ENCODE results near the gene FAT3.

DNA sequence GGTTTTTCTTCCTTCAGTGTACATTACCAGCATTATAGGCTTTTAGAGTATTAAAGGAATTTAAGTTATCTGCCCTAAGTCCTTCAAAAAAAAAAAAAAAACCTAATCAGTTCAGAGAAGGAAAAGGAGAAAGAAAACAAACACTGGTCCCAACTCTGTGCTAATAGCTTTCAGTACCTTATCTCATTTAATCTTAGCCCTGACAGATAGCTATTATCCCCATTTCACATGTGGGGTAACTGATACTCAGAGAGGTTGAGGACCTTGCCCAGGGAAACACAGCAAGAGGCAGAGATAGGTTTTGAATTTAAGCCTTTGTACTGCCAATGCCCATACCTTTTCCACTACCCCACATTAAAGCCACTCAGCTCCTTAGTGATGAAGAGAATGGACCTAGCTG lies 43.4 kb downstream of the FAT3 start:
- TF ChIP-seq, protein P1, sequence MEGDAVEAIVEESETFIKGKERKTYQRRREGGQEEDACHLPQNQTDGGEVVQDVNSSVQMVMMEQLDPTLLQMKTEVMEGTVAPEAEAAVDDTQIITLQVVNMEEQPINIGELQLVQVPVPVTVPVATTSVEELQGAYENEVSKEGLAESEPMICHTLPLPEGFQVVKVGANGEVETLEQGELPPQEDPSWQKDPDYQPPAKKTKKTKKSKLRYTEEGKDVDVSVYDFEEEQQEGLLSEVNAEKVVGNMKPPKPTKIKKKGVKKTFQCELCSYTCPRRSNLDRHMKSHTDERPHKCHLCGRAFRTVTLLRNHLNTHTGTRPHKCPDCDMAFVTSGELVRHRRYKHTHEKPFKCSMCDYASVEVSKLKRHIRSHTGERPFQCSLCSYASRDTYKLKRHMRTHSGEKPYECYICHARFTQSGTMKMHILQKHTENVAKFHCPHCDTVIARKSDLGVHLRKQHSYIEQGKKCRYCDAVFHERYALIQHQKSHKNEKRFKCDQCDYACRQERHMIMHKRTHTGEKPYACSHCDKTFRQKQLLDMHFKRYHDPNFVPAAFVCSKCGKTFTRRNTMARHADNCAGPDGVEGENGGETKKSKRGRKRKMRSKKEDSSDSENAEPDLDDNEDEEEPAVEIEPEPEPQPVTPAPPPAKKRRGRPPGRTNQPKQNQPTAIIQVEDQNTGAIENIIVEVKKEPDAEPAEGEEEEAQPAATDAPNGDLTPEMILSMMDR (IDR thresholded peaks at IDR 0.05) = no peak
- TF ChIP-seq POLR2A (IDR thresholded peaks at IDR 0.05) = no peak

Data from thyroid gland (tissue), 4 donors.